OCI-LY3 (cell line): ENCODE results near the gene FBXL13.

ENCODE experiments used
- H2AFZ ChIP-seq: fragments of 200-600, 300-600 bp; shearing (Covaris generic); 2 replicates; pipeline ENCODE4 v1.6.0; 2014; ENCODE audit warnings: antibody characterized with exemption, low read depth, low read length
- H3K27ac ChIP-seq: fragments of 200-600, 300-600 bp; sonication (generic); 2 replicates; pipeline ENCODE4 v1.5.1; 2014; ENCODE audit warnings: mild to moderate bottlenecking, low read length, moderate library complexity, mixed read lengths
- H3K27me3 ChIP-seq: fragments of 200-600, 300-600 bp; sonication (generic); 2 replicates; pipeline ENCODE4 v1.6.1; 2014; ENCODE audit warnings: low read depth, low read length, mixed read lengths
- H3K36me3 ChIP-seq: fragments of 200-600, 300-600 bp; sonication (generic); replicated peaks from 2 replicates; pipeline ENCODE3; 2014; ENCODE audit warnings: low read depth, low read length, mixed read lengths
- H3K4me1 ChIP-seq: fragments of 300-600, 200-600 bp; sonication (generic); 2 replicates; pipeline ENCODE4 v1.6.1; 2014; ENCODE audit warnings: low read length, mixed read lengths
- H3K4me2 ChIP-seq: fragments of 200-600, 300-600 bp; sonication (generic); 2 replicates; pipeline ENCODE4 v1.6.1; 2014; ENCODE audit warnings: low read length, mixed read lengths
- H3K4me3 ChIP-seq: fragments of 300-600, 200-600 bp; sonication (generic); 2 replicates; pipeline ENCODE4 v1.5.1; 2014; ENCODE audit warnings: antibody characterized with exemption, mild to moderate bottlenecking, low read length, moderate library complexity
- H3K79me2 ChIP-seq: fragments of 300-600, 200-600 bp; shearing (Covaris generic); 2 replicates; pipeline ENCODE4 v1.6.1; 2014; ENCODE audit warnings: mild to moderate bottlenecking, low read length, mixed read lengths
- H3K9ac ChIP-seq: fragments of 300-600, 200-600 bp; shearing (Covaris generic); 2 replicates; pipeline ENCODE4 v1.6.0; 2014; ENCODE audit warnings: mild to moderate bottlenecking, low read length, moderate library complexity
- H3K9me3 ChIP-seq: fragments of 200-600, 300-600 bp; shearing (Covaris generic); 2 replicates; pipeline ENCODE4 v1.6.1; 2014; ENCODE audit warnings: low read length, mixed read lengths; ENCODE audit not compliant: insufficient read depth
- H4K20me1 ChIP-seq: fragments of 200-600, 300-600 bp; sonication (generic); 2 replicates; pipeline ENCODE4 v1.6.1; 2016; ENCODE audit warnings: low read length, mixed read lengths; ENCODE audit not compliant: insufficient read depth
- EZH2phosphoT487 ChIP-seq: fragments of 200-600 bp; shearing (Covaris generic); IDR thresholded peaks from 2 replicates; pipeline ENCODE4 v1.6.1; 2018; ENCODE audit warnings: antibody characterized with exemption, mixed run types, low read depth
- TF ChIP-seq, protein P1 (sequence below): fragments of 200-600, 300-600 bp; sonication (generic); IDR thresholded peaks from 2 replicates; pipeline ENCODE4 v1.5.1; 2014; ENCODE audit warnings: antibody characterized with exemption, low read length, low read depth

The FBXL13 gene

DNA sequence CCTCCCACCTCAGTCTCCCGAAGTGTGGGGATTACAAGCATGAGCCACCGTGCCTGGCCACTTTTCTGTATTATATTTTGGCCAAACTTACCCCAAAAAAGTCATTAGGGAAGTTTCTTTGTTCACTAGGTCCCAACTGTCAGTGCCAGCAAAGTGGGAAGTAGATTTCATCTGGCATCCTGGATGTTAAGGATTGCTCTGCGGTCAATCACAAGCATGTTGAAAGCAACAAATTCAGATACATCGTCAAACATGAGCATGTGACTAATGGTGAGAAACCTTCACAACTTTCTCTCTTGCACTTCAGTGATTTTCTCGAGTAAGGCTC, 176.1 kb downstream of the FBXL13 start:
- no peak for TF ChIP-seq EZH2phosphoT487
- H3K27ac ChIP-seq: no peak overlapping the region
- no peak overlapping the region for H2AFZ ChIP-seq

DNA sequence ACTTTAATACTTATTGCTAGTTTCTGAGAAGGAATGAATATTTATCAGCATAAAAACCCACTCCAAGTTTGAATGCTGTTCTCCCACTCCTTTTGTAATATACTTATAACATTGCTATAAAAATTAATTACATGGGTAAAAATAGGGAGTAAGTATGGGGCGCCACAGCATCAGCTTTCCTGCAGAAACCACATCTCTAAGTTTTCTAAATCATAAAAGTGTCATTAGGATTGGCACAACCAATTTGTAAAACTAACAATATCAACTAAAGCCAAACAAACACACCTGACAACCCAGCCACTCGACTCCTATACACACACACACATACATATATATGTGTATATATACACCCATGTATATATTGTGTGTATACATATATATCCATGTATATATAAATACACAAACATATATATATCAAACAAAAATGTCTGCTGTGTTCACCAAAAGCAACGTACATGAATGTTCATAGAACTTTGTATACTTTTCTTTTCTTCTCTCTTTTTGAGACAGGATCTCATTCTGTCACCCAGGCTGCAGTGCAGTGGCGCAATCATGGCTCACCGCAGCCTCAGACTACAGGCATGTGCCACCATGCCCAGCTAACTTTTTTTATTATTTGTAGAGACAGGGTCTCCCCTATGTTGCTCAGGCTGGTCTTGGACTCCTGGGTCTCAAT, 176.6 kb downstream of the FBXL13 start:
- no peak overlapping the region for H3K4me2 ChIP-seq

More for the DNA sequence above, 176.1 kb downstream of the FBXL13 start:
- H3K9ac ChIP-seq: no peak overlapping the region
- H3K9me3 ChIP-seq: no peaks in the 10 kb centered on the region
- no peak overlapping the region for H3K4me3 ChIP-seq
- H3K27me3 ChIP-seq: no peaks in the 10 kb centered on the region
- no peaks in the 10 kb centered on the region for H3K79me2 ChIP-seq
- H3K4me2 ChIP-seq: no peak overlapping the region
- H3K36me3 ChIP-seq: no peaks in the 10 kb centered on the region
- H4K20me1 ChIP-seq: no peaks in the 10 kb centered on the region
- no peaks in the 10 kb centered on the region for H3K4me1 ChIP-seq

DNA sequence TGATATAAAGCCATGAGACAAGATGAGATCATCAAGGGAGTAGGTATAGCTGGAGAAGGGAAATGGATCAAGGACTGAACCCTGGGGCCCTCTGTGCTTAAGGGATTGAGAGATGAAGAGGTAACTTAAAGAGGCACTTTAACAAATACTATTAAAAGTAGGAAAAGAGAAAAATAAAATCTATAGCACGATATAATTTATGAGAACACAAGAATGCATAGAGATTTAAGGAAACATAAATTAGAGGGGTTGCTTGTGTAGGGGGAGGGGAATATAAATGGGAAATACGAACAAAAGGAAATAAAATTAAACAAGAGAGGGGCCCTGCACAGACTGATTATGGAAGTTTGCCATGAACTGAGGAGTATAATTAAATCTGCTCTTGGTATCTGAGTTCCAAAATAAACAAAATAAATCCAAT, 177.4 kb downstream of the FBXL13 start:
- H3K79me2 ChIP-seq: no peaks in the 10 kb centered on the region
- H3K4me2 ChIP-seq: no peak overlapping the region
- H3K27me3 ChIP-seq: no peaks in the 10 kb centered on the region
- no peaks in the 10 kb centered on the region for H3K9me3 ChIP-seq
- no peaks in the 10 kb centered on the region for H4K20me1 ChIP-seq
- H3K9ac ChIP-seq: no peak overlapping the region
- H3K4me1 ChIP-seq: 0 out of 2 replicates have a peak, but pooled peaks cover 4% of the 10 kb centered on the region
- TF ChIP-seq, protein P1, sequence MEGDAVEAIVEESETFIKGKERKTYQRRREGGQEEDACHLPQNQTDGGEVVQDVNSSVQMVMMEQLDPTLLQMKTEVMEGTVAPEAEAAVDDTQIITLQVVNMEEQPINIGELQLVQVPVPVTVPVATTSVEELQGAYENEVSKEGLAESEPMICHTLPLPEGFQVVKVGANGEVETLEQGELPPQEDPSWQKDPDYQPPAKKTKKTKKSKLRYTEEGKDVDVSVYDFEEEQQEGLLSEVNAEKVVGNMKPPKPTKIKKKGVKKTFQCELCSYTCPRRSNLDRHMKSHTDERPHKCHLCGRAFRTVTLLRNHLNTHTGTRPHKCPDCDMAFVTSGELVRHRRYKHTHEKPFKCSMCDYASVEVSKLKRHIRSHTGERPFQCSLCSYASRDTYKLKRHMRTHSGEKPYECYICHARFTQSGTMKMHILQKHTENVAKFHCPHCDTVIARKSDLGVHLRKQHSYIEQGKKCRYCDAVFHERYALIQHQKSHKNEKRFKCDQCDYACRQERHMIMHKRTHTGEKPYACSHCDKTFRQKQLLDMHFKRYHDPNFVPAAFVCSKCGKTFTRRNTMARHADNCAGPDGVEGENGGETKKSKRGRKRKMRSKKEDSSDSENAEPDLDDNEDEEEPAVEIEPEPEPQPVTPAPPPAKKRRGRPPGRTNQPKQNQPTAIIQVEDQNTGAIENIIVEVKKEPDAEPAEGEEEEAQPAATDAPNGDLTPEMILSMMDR: no peak
- TF ChIP-seq EZH2phosphoT487: no peak
- no peak overlapping the region for H3K4me3 ChIP-seq
- H3K36me3 ChIP-seq: no peaks in the 10 kb centered on the region
- no peak overlapping the region for H3K27ac ChIP-seq
- H2AFZ ChIP-seq: no peak overlapping the region

More for the DNA sequence above, 176.6 kb downstream of the FBXL13 start:
- no peaks in the 10 kb centered on the region for H3K27me3 ChIP-seq
- H3K9me3 ChIP-seq: no peaks in the 10 kb centered on the region
- H3K79me2 ChIP-seq: no peaks in the 10 kb centered on the region
- H3K4me3 ChIP-seq: no peak overlapping the region
- H3K27ac ChIP-seq: no peak overlapping the region
- no peaks in the 10 kb centered on the region for H3K4me1 ChIP-seq
- H3K9ac ChIP-seq: no peak overlapping the region
- no peaks in the 10 kb centered on the region for H4K20me1 ChIP-seq
- no peak overlapping the region for H2AFZ ChIP-seq
- H3K36me3 ChIP-seq: no peaks in the 10 kb centered on the region
- TF ChIP-seq, protein P1: no peak
- TF ChIP-seq EZH2phosphoT487: no peak

DNA sequence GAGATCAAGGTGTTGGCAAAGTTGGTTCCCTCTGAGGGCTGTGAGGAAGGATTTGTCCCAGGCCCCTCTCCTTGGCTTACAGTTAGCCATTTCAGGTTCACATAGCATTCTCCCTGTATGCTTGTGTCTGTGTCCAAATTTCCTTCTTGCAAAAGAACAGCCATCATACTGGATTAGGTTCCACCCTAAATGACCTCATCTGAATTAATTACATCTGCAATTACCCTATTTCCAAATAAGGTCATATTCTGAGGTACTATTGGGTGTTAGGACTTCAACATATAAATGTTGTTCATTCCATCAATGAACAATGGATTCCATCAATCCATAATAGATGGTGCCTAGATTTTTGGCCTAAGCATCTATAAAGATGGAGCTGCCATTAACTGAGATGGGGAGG, 178.0 kb downstream of the FBXL13 start:
- H3K27ac ChIP-seq: no peak overlapping the region
- no peaks in the 10 kb centered on the region for H3K36me3 ChIP-seq
- no peaks in the 10 kb centered on the region for H3K27me3 ChIP-seq
- no peaks in the 10 kb centered on the region for H3K9me3 ChIP-seq
- H3K4me2 ChIP-seq: no peak overlapping the region
- TF ChIP-seq, protein P1: no peak
- no peak for TF ChIP-seq EZH2phosphoT487
- no peak overlapping the region for H2AFZ ChIP-seq
- H3K4me1 ChIP-seq: 0 out of 2 replicates have a peak, but pooled peaks cover 4% of the 10 kb centered on the region
- no peak overlapping the region for H3K9ac ChIP-seq
- H3K4me3 ChIP-seq: no peak overlapping the region
- H3K79me2 ChIP-seq: no peaks in the 10 kb centered on the region
- no peaks in the 10 kb centered on the region for H4K20me1 ChIP-seq
